HG03135 (cell line): ENCODE results near the gene LHPP.

ENCODE experiments used
- ATAC-seq: cut with Tn5 transposase; IDR thresholded peaks from one replicate; pipeline ENCODE4 v1.9.1; 2021; ENCODE audit warnings: mild to moderate bottlenecking, moderate library complexity; ENCODE audit not compliant: unreplicated experiment

LHPP gene

GRCh38 chr10:124616836-124617130 is 155.2 kb downstream of the LHPP start:
- ATAC-seq = no peak

GRCh38 chr10:124618470-124619073 is 156.9 kb downstream of the LHPP start:
- ATAC-seq = no peak

GRCh38 chr10:124619195-124619594 is 157.6 kb downstream of the LHPP start:
- no peak for ATAC-seq

GRCh38 chr10:124619802-124620490 is 158.3 kb downstream of the LHPP start:
- no peak for ATAC-seq

- no peak for ATAC-seq
These were observed 160.0 kb downstream of the LHPP start for GRCh38 chr10:124621637-124622036.

- ATAC-seq = no peak
These were observed 160.5 kb downstream of the LHPP start for GRCh38 chr10:124622158-124622557.

GRCh38 chr10:124622866-124623536 is 161.4 kb downstream of the LHPP start:
- ATAC-seq = no peak

GRCh38 chr10:124624006-124624405 is 162.4 kb downstream of the LHPP start:
- ATAC-seq = no peak

GRCh38 chr10:124624466-124624865 is 162.8 kb downstream of the LHPP start:
- no peak for ATAC-seq

GRCh38 chr10:124624895-124625294 is 163.3 kb downstream of the LHPP start:
- no peak for ATAC-seq

- ATAC-seq = no peak
These were observed 164.2 kb downstream of the LHPP start for GRCh38 chr10:124625831-124626238.

GRCh38 chr10:124626759-124627380 is 165.2 kb downstream of the LHPP start:
- ATAC-seq = no peak

GRCh38 chr10:124627866-124628675 is 166.4 kb downstream of the LHPP start:
- ATAC-seq = no peak

GRCh38 chr10:124628676-124629021 is 167.0 kb downstream of the LHPP start:
- ATAC-seq = no peak

- ATAC-seq = no peak
These were observed 167.8 kb downstream of the LHPP start for GRCh38 chr10:124629415-124629814.

- ATAC-seq = no peak
These were observed 168.2 kb downstream of the LHPP start for GRCh38 chr10:124629842-124630241.

GRCh38 chr10:124630551-124630950 is 168.9 kb downstream of the LHPP start:
- no peak for ATAC-seq

GRCh38 chr10:124632064-124632531 is 170.5 kb downstream of the LHPP start:
- no peak for ATAC-seq

- ATAC-seq = no peak
These were observed 170.9 kb downstream of the LHPP start for GRCh38 chr10:124632566-124632965.

GRCh38 chr10:124636271-124636995 is 174.8 kb downstream of the LHPP start:
- no peak for ATAC-seq
